GM12875 (cell line): ENCODE data around the gene SORCS2.
A peak's percentile ranks its signal among the peaks of the same experiment; 100 is the strongest.

ENCODE experiments used
- H3K4me3 ChIP-seq: one replicate; pipeline ENCODE4 v1.5.1; 2011; ENCODE audit warnings: low read depth, low read length, control low read depth
- TF ChIP-seq, protein P1 (sequence below): IDR thresholded peaks from 2 replicates; pipeline ENCODE4 v1.5.1; 2011; ENCODE audit warnings: low read depth, mild to moderate bottlenecking, control low read depth, inconsistent platforms, low read length, moderate library complexity, borderline replicate concordance; ENCODE audit not compliant: insufficient read depth

The SORCS2 gene

GRCh38 chr4:7759635-7760034, 567.3 kb downstream of the SORCS2 start:
- TF ChIP-seq, protein P1, sequence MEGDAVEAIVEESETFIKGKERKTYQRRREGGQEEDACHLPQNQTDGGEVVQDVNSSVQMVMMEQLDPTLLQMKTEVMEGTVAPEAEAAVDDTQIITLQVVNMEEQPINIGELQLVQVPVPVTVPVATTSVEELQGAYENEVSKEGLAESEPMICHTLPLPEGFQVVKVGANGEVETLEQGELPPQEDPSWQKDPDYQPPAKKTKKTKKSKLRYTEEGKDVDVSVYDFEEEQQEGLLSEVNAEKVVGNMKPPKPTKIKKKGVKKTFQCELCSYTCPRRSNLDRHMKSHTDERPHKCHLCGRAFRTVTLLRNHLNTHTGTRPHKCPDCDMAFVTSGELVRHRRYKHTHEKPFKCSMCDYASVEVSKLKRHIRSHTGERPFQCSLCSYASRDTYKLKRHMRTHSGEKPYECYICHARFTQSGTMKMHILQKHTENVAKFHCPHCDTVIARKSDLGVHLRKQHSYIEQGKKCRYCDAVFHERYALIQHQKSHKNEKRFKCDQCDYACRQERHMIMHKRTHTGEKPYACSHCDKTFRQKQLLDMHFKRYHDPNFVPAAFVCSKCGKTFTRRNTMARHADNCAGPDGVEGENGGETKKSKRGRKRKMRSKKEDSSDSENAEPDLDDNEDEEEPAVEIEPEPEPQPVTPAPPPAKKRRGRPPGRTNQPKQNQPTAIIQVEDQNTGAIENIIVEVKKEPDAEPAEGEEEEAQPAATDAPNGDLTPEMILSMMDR = no peak
- H3K4me3 ChIP-seq = no peak overlapping the region

- TF ChIP-seq, protein P1 = no peak
Observed at GRCh38 chr4:7760228-7760627, 567.9 kb downstream of the SORCS2 start.

DNA sequence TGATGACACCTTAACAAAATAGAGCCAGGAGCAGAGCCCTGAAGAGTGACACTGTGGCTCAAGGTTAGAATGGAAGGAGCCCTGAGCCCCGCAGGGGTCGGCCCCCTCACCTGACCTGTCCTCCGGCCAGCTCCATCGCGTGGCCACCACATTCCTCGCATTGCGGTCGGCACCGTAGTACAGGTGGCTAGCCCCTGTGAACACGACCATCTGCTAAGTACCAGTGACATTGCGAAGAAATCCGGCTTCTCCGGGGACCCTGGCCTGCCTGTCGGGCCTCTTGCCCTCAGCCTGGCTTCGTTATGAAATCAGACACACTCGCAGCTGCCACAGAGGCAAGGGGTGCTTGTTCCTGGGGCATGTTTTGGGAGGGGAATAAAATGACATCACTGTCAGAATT, 568.4 kb downstream of the SORCS2 start:
- H3K4me3 ChIP-seq = no peak overlapping the region
- TF ChIP-seq, protein P1 = no peak

More at GRCh38 chr4:7760228-7760627, 567.9 kb downstream of the SORCS2 start:
- no peak overlapping the region for H3K4me3 ChIP-seq

- no peak overlapping the region for H3K4me3 ChIP-seq
- TF ChIP-seq, protein P1 = no peak
Observed at GRCh38 chr4:7761312-7761711, 569.0 kb downstream of the SORCS2 start.

DNA sequence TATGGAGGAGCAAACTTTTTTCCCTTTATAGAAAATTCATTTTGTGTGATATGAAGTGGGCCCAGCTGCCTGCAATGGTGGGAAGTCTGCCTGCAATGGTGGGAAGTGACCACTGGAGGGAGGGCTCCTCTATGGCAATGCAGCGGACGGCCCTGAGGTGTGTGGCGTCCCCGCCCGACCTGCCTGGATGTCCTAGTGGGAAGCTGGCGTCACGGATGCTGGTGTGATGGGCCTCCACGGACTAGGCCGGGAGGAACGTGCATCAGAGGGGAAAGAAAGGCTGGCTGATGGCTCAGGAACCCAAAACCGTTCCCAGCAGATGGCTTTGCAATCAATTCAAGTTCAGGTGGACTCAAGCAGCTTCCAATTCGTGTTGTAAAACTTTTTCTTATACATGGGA, 569.4 kb downstream of the SORCS2 start:
- TF ChIP-seq, protein P1 = peak; percentile 89
- H3K4me3 ChIP-seq = no peak overlapping the region

DNA sequence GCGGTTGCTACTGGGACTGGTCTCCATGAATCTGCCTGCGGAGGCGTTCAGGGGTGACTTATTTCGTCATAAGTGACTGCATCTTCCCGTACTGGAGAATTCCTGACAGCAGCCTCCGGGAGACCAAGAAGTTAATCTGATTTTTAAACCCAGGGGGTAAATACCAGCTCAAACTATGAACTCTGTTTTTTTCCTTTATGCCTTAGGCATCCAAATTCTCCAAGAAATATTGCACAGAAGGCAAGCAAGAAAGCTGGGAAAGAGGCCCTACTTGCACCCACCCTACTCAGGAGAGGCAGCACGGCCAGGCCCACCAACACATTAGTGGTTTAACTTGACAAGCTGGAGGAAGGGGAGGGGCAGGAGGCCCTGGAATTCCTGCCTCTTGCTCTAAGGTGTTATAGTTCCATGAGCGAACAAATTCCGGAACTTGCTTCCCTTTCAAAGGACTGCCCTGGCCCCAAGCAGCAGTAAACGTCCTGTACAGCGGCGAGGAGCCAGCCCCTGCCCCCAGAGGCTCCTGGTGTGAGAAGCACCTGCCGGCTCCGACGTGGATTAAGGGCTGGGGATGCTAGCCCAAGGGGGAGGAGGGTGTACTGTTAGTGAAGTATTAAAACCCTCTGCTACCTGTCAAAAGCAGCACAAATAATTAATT, 570.2 kb downstream of the SORCS2 start:
- TF ChIP-seq, protein P1 = no peak
- no peak overlapping the region for H3K4me3 ChIP-seq

DNA sequence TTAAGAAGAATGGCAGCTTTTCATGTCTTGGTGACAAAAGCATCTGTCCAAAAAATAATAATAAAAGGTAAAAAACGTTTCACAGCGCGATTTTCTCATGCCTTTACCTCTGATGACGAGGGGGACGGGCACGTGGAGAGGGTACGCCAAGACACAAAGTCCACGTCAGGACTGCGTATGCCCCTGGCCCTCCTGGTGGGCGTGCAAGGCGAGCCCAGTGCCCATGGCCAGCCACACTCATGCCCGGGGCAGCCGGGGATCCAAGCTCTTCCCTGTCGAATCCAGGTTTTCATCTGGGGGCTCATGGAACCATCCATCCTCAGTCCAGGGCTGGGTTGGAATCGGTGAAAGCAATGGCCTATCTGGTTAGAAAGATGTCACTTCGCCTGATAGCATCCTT, 570.8 kb downstream of the SORCS2 start:
- no peak overlapping the region for H3K4me3 ChIP-seq
- TF ChIP-seq, protein P1 = no peak
